ENCODE data around the gene TLCD5.

Gene TLCD5

DNA sequence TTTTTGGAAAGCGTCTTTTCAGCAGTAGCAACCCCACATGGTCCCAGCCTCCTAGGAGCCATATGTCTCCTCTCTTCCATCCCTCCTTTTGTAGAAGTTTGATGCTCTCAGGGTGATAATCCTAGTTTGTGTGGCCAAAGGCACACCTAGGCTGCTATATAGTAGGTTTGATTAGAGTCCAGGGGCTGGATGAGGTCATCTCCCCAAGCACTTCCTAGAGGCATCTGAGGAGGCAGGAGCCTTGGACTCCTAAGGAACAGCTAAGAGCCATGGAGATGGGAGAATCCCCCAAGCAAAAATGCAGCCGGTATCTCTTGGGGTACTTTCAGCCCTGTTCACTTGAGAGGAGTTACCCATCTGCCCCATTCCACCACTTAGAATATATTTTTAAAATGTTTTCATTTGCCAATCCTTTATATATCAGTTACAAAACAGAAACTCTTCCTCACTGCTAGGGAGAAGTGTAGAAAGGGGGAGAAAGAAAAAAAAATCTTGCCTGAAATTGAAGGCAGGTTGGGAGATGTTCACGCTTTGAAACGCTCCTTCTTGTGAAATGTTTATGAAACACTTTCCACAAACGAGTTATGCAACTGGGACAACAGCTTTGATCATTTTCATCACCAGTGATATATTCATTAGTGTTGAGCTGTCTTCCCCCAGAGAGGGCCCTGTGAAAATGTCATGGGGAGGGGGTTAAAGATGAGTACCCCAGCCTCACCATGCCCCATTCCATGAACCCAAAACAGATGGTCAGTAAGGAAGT is 31.9 kb upstream of the TLCD5 start:
- Histone ChIP-seq H3K4me1 (ENCODE audit: control insufficient read depth, insufficient read depth, low read length, poor library complexity, severe bottlenecking) (no peaks in the 10 kb centered on the region), H3K27ac (ENCODE audit: low read depth, low read length, severe bottlenecking) (no peak overlapping the region), H3K4me3 (ENCODE audit: extremely low read depth, insufficient read depth, low read length, poor library complexity, severe bottlenecking) (no peak overlapping the region), H3K9me3 (ENCODE audit: control insufficient read depth, low read length) (no peaks in the 10 kb centered on the region), H3K36me3 (ENCODE audit: control insufficient read depth, insufficient read depth, low read length) (no peaks in the 10 kb centered on the region)
- 89 to 100% methylated on average over 1 to 3 of the region's 5 CpGs for WGBS, 2 experiments (ENCODE audit: insufficient coverage in 2 of 2)

DNA sequence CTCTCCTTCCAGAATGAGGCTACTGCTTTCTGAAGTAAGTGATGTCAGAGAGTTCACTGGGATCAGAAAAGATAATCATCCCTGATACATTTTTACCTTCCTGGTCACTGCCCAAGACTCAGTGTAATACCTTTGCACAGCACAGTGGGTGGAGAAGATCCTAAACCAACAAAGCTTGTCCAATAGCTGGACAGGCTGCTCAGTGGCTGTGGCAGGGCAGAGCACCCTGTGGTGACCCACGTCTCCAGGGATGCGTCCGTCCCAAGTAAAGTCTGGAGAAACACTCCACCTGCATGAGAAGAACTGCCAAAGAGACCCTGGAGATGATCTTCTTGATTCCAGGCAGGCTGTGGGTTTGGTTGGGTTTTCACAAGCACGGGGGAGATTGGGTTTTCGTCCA is 31.0 kb upstream of the TLCD5 start:
- Histone ChIP-seq H3K4me1 (ENCODE audit: control insufficient read depth, insufficient read depth, low read length, poor library complexity, severe bottlenecking) (no peaks in the 10 kb centered on the region), H3K4me3 (ENCODE audit: extremely low read depth, insufficient read depth, low read length, poor library complexity, severe bottlenecking) (no peak overlapping the region), H3K36me3 (ENCODE audit: control insufficient read depth, insufficient read depth, low read length) (no peaks in the 10 kb centered on the region), H3K27ac (ENCODE audit: low read depth, low read length, severe bottlenecking) (no peak overlapping the region), H3K9me3 (ENCODE audit: control insufficient read depth, low read length) (no peaks in the 10 kb centered on the region)
- WGBS, 2 experiments (ENCODE audit: insufficient coverage in 2 of 2): 92 to 100% methylated on average over 3 of the region's 5 CpGs

DNA sequence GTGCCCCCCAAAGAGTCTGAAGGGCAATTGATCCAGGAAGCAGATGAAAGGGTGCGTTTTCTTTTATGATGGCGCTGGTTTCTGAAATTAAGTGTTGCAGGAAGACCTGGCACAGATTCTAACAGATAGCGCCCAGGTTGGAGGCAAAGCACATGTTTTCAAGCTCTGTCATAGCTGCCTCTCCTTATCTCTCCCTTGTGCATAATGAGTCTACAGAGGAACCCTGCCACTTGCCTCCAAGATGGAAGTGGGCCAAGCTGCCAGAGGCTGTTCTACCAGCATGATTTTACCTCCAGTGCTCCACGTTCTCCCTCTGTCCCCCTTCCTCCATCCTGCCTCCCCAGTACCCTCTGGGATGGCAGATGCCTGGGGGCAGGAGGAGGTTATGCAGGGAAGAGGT is 30.0 kb upstream of the TLCD5 start:
- no peak overlapping the region for H3K4me3 ChIP-seq (ENCODE audit: extremely low read depth, insufficient read depth, low read length, poor library complexity, severe bottlenecking)
- no peaks in the 10 kb centered on the region for H3K4me1 ChIP-seq (ENCODE audit: control insufficient read depth, insufficient read depth, low read length, poor library complexity, severe bottlenecking)
- no peaks in the 10 kb centered on the region for H3K9me3 ChIP-seq (ENCODE audit: control insufficient read depth, low read length)
- no peaks in the 10 kb centered on the region for H3K36me3 ChIP-seq (ENCODE audit: control insufficient read depth, insufficient read depth, low read length)
- H3K27ac ChIP-seq (ENCODE audit: low read depth, low read length, severe bottlenecking): no peak overlapping the region
- WGBS, 2 experiments (ENCODE audit: insufficient coverage in 2 of 2): 96 to 97% methylated on average over 3 of the region's 4 CpGs

DNA sequence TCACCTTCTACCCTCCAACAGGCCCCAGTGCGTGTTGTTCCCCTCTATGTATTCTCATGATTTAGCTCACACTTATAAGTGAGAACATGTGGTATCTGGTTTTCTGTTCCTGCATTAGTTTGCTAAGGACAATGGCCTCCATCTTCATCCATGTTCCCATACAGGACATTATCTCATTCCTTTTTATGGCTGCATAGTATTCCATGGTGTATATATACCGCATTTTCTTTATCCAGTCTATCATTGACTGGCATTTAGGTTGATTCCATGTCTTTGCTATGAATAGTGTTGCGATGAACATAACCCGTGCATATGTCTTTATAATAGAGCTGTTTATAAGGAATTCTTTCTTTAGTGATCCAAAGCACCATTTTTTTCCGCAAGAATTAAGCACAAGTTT is 28.5 kb upstream of the TLCD5 start:
- Histone ChIP-seq H3K4me3 (ENCODE audit: extremely low read depth, insufficient read depth, low read length, poor library complexity, severe bottlenecking) (no peak overlapping the region), H3K9me3 (ENCODE audit: control insufficient read depth, low read length) (no peaks in the 10 kb centered on the region), H3K4me1 (ENCODE audit: control insufficient read depth, insufficient read depth, low read length, poor library complexity, severe bottlenecking) (no peaks in the 10 kb centered on the region), H3K27ac (ENCODE audit: low read depth, low read length, severe bottlenecking) (no peak overlapping the region), H3K36me3 (ENCODE audit: control insufficient read depth, insufficient read depth, low read length) (no peaks in the 10 kb centered on the region)
- no CpG with 5 or more reads among the region's 5 CpGs for WGBS, 2 experiments (ENCODE audit: insufficient coverage in 2 of 2)

DNA sequence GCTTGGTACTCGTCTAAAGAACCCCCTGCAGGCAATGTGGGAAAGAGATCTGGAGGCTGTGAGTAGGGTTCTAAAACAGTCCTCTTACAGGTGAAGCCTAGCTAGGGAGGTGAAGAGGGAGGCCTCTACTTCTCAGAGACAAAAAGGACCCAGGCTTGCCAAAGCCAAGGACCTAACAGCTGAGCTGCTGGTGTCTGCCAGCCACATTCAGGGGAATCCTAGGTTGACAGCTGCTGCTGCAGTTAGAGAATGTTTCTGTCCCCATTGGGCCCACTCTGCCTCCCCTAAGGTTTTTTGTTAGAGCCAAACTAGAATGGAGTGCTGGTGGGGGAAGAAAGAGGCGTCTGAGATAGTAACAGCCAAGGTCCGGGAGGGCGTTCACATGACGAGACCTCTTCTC is 26.6 kb upstream of the TLCD5 start:
- Histone ChIP-seq H3K36me3 (ENCODE audit: control insufficient read depth, insufficient read depth, low read length) (no peaks in the 10 kb centered on the region), H3K4me3 (ENCODE audit: extremely low read depth, insufficient read depth, low read length, poor library complexity, severe bottlenecking) (no peak overlapping the region), H3K27ac (ENCODE audit: low read depth, low read length, severe bottlenecking) (no peak overlapping the region), H3K9me3 (ENCODE audit: control insufficient read depth, low read length) (no peaks in the 10 kb centered on the region), H3K4me1 (ENCODE audit: control insufficient read depth, insufficient read depth, low read length, poor library complexity, severe bottlenecking) (no peaks in the 10 kb centered on the region)
- WGBS, 2 experiments (ENCODE audit: insufficient coverage in 2 of 2): 65 to 79% methylated on average over 3 to 5 of the region's 5 CpGs

DNA sequence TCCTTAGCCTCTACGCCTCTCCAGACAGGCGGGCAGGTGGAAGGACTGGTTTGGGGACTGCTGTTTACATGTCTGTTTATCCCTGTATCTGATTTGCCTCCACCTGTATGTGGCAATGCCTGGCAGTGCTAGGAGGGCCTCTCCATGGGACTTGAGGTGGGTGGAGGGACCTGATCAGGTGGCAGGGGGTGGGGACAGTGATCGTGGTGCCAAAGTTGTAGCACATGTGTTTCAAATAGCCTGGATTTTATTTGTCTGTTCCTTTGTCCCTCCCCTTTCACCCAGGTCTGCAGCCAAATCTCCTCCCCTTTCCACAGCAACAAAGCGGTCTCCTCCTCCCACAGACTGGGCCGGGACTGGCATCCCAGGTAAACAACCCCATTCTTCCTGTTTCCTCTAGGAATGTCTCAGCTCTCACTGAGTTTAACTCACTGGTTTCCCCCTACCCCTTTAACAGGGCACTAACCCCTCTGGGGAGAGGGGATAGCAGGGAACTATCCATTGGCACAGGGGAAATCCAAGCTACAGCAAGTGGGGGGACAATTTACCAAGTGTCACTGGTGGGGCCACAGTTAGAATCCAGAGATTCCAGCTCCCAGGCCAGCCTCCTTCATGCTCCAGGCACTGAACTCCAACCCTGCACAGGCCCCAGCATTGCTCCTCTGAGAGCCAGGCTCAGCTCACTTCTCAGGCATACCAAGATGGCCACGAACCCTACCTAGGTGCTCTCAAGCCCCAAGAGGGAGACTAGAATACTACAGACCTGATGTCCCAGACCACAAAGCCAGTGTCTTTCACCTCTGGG is 22.9 kb upstream of the TLCD5 start:
- Histone ChIP-seq H3K36me3 (ENCODE audit: control insufficient read depth, insufficient read depth, low read length) (no peaks in the 10 kb centered on the region), H3K27ac (ENCODE audit: low read depth, low read length, severe bottlenecking) (no peak overlapping the region), H3K4me1 (ENCODE audit: control insufficient read depth, insufficient read depth, low read length, poor library complexity, severe bottlenecking) (peaks cover 14% of the 10 kb centered on the region), H3K4me3 (ENCODE audit: extremely low read depth, insufficient read depth, low read length, poor library complexity, severe bottlenecking) (no peak overlapping the region), H3K9me3 (ENCODE audit: control insufficient read depth, low read length) (no peaks in the 10 kb centered on the region)
- WGBS, 2 experiments (ENCODE audit: insufficient coverage in 2 of 2): 66 to 89% methylated on average over 2 to 3 of the region's 6 CpGs

DNA sequence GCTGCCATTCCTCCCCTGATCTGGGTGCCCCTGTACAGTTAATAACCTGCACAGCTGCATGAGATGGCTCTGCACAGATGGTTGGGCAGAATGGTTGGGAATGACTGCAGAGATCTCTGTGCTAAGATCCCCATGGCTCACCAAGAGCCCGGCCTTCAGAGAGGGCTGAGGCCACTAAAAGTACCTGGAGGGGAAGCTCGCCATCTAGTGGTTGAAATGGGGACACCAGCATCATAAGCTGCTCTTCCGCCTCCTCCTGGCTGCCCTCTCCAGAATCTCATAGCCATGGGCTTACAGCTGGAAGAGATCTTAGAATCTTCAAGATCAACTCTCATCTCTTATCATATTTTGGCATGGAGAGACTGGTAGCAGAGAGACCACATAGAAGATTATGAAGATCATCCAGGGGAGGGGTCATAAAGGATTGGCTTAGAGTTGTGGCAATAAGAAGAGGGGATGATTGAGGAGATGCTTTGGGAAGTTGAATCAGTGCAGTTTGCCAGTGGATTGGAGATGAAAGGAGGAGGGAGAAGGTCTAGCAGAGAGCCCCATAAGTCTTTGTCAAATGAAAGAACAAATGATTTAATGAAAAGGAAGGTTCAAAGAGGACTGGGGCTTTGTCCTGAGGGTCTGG is 22.0 kb upstream of the TLCD5 start:
- Histone ChIP-seq H3K9me3 (ENCODE audit: control insufficient read depth, low read length) (no peaks in the 10 kb centered on the region), H3K4me3 (ENCODE audit: extremely low read depth, insufficient read depth, low read length, poor library complexity, severe bottlenecking) (no peak overlapping the region), H3K4me1 (ENCODE audit: control insufficient read depth, insufficient read depth, low read length, poor library complexity, severe bottlenecking) (peaks cover 14% of the 10 kb centered on the region), H3K27ac (ENCODE audit: low read depth, low read length, severe bottlenecking) (no peak overlapping the region), H3K36me3 (ENCODE audit: control insufficient read depth, insufficient read depth, low read length) (no peaks in the 10 kb centered on the region)
- WGBS, 2 experiments (ENCODE audit: insufficient coverage in 2 of 2): 23 to 33% methylated on average over 3 of the region's 3 CpGs

DNA sequence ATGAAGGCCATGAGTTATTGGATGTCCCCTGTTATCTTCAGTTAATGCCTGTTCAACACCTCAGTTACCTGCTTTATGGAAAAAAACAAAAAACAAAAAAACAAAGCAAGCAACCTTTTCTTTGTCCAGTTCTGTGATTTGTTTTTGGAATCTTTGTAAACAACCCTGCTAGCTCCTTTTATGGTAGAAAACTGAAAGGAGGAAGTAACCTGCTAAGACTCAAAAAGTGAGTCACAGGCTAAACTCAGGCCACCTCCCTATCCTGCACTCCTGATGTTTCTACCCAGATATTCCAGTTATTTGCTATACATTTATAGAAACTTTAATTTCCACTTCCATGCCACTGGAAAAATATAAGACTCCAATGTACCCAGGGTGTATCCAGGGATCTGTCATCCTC is 20.6 kb upstream of the TLCD5 start:
- Histone ChIP-seq H3K27ac (ENCODE audit: low read depth, low read length, severe bottlenecking) (no peak overlapping the region), H3K4me3 (ENCODE audit: extremely low read depth, insufficient read depth, low read length, poor library complexity, severe bottlenecking) (no peak overlapping the region), H3K4me1 (ENCODE audit: control insufficient read depth, insufficient read depth, low read length, poor library complexity, severe bottlenecking) (peaks cover 14% of the 10 kb centered on the region), H3K36me3 (ENCODE audit: control insufficient read depth, insufficient read depth, low read length) (no peaks in the 10 kb centered on the region), H3K9me3 (ENCODE audit: control insufficient read depth, low read length) (no peaks in the 10 kb centered on the region)

DNA sequence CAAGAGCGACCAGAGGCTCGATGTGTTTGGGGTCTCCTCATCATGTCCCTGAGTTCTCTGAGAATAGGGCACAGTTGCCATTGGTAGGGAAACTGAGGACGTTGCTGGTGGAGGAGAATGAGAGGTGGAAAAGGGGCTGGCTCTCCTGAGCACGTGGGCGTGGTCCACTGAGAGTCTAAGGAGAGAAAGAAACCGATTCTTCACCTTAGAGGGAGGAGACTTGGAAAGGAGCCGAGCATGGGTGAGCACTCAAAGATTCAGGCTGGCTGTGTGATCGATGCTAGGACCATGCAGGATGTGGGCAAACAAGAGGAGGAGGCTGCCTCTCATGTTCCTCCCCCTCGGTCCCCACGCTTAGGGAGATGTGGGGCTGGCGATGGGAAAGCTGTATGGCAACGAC is 19.8 kb upstream of the TLCD5 start:
- Histone ChIP-seq H3K36me3 (ENCODE audit: control insufficient read depth, insufficient read depth, low read length) (no peaks in the 10 kb centered on the region), H3K4me3 (ENCODE audit: extremely low read depth, insufficient read depth, low read length, poor library complexity, severe bottlenecking) (no peak overlapping the region), H3K9me3 (ENCODE audit: control insufficient read depth, low read length) (no peaks in the 10 kb centered on the region), H3K4me1 (ENCODE audit: control insufficient read depth, insufficient read depth, low read length, poor library complexity, severe bottlenecking) (peaks cover 17% of the 10 kb centered on the region), H3K27ac (ENCODE audit: low read depth, low read length, severe bottlenecking) (no peak overlapping the region)
- 87 to 95% methylated on average over 11 of the region's 12 CpGs for WGBS, 2 experiments (ENCODE audit: insufficient coverage in 2 of 2)

DNA sequence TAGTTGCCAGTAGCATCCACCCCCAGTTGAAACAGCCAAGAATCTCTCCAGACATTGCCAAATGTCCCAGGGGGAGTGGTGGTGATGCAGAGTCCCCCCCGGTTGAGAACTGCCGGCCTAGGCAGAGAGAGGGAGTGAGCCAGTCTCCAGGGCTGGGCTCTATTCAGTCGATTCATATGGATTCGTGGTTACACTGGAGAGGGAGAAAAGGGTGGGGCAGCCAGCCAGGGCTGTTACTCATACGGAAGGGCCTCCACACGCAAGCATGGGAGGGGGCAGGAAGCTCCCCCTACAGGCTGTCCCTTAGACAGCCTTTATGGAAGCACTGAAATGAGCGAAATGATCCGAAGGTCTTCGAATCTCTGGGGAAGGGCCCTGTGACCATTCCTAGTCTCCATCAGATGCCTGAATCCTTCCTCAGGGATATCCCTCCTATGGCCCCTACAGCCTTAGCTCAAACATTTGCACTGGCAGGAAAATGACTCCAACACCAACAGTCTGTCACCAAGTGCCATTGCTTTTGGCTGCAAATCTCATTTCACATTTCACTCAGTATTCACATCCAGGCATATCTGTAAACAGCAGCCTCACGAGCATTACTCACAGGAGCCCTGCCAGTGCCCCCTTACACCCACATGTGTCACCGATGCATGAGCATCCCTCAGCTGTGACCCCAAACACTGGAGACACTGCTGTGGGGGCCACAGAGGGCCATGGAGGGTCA is 18.4 kb upstream of the TLCD5 start:
- peaks cover 17% of the 10 kb centered on the region for H3K4me1 ChIP-seq (ENCODE audit: control insufficient read depth, insufficient read depth, low read length, poor library complexity, severe bottlenecking)
- no peaks in the 10 kb centered on the region for H3K9me3 ChIP-seq (ENCODE audit: control insufficient read depth, low read length)
- whole genome bisulfite sequencing, 2 experiments (ENCODE audit: insufficient coverage in 2 of 2): 41 to 49% methylated on average over 7 to 9 of the region's 11 CpGs
- H3K27ac ChIP-seq (ENCODE audit: low read depth, low read length, severe bottlenecking): no peak overlapping the region
- H3K36me3 ChIP-seq (ENCODE audit: control insufficient read depth, insufficient read depth, low read length): no peaks in the 10 kb centered on the region
- no peak overlapping the region for H3K4me3 ChIP-seq (ENCODE audit: extremely low read depth, insufficient read depth, low read length, poor library complexity, severe bottlenecking)
